ENCODE results near the gene GRXCR1.

GRCh38 chr4:42855779-42856178 lies 36.7 kb upstream of the GRXCR1 start:
- TF ChIP-seq, protein P1, sequence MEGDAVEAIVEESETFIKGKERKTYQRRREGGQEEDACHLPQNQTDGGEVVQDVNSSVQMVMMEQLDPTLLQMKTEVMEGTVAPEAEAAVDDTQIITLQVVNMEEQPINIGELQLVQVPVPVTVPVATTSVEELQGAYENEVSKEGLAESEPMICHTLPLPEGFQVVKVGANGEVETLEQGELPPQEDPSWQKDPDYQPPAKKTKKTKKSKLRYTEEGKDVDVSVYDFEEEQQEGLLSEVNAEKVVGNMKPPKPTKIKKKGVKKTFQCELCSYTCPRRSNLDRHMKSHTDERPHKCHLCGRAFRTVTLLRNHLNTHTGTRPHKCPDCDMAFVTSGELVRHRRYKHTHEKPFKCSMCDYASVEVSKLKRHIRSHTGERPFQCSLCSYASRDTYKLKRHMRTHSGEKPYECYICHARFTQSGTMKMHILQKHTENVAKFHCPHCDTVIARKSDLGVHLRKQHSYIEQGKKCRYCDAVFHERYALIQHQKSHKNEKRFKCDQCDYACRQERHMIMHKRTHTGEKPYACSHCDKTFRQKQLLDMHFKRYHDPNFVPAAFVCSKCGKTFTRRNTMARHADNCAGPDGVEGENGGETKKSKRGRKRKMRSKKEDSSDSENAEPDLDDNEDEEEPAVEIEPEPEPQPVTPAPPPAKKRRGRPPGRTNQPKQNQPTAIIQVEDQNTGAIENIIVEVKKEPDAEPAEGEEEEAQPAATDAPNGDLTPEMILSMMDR (IDR thresholded peaks at IDR 0.05), result no peak
- TF ChIP-seq POLR2A (IDR thresholded peaks at IDR 0.05), result no peak
